G401 (cell line): ENCODE results near the gene CABP1. TPM values are rescaled to one million over a fixed set of nuclear protein-coding genes. Genes with fewer than 3 reads are reported as not detected.
"Not testable (repeated sequence)": the region's sequence is repeated elsewhere in the genome, so short reads cannot be mapped to it uniquely, and the experiment has no call there.

ENCODE experiments used
- DNase-seq: peaks from one replicate; pipeline ENCODE4 v3.0.0-alpha.2; 2015; ENCODE audit warnings: low spot score
- in situ Hi-C: cut with HindIII; loops from 2 replicates; pipeline ENCODE4 v1.10.0; 2016; ENCODE audit warnings: low sequenced_read_pairs, mixed read lengths
- total RNA-seq: library from RNA; depleted of rRNA; stranded (reverse); fragments of >200 nt; shearing (Covaris generic); gene quantifications from 2 replicates; pipeline ENCODE4 v1.2.3, GENCODE V29; 2014; rRNA removed

CABP1 gene
- 0.86 TPM in 1 of 2 replicates, not detected in the other for total RNA-seq

DNA sequence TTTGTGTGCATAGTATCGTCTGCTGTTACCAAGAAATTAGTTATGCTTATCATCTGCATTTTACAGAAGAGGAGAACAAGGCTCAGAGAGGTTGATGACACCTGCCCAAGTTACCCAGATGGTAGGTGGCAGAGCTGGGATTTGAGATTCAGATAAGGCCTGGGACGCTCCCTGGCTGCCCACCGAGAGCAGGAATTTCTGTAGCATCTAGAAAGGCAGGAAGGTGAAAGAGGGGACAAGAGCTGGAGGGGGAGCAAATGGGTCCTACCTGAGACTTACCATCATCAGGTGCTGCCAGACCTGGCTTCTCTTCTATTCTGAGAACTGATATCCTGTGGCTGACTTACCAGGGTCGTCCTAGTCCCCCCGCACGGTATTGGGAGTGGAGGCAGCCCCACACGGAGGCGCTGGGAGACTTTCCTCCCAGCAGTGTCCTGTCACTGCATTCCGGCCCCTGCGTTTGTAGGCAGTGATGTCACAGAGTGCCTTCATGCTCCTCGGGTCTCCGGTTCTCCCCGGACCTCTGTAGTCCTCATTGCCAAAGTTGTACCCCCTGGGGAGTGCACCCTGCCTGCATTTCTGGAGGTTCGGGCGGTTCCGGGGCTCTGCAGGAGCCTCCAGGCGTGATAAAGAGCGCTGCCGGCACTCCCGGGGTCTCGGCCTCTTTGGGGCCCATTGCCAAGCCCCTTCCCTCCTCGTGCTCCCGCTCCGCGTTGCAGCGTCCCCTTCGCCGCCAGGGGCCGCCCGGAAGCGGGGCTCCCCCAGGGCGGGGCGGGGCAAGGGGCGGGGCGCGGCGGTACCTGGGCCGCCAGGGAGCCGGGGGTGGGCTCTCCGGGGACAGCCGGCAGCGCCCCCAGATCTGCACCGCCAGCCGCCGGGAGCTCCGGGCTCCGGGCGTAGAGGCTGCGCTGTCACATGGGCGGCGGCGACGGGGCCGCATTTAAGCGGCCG lies at the start of gene CABP1:
Gene CABP1 (plus strand): TSS at position 856 of the 951 bp plus-strand sequence. CDS start 60 bp downstream, at position 916.
- in situ Hi-C loops, result no loop called here
- DNase-seq, result peak; percentile 41

DNA sequence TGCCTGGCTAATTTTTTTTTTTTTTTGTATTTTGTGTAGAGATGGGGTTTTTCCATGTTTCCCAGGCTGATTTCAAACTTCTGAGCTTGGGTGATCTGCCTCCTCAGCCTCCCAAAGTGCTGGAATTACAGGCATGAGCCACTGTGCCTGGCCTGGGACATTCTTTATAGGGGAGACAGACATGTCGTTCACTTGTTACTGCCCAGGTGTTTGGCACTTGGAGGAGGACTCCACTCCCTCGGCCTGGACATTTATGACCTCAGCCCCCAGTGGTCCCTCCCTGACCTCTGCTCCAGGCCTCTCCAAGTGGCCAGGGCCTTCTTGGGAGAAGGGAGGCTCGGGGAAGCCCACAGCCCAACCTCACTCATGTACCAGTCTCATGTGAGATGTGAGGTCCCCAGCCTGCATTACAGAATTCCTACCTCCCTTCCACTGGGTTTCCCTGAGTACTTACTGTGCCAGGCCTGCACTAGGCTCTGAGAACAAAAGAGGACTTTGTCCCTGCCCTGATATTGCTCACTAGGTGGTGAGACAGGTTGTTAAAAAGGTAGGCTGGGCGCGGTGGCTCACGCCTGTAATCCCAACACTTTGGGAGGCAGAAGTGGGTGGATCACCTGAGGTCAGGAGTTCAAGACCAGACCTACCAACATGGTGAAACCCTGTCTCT lies 49.6 kb upstream of the CABP1 start:
- in situ Hi-C loops, result no loop called here
- no peak for DNase-seq

DNA sequence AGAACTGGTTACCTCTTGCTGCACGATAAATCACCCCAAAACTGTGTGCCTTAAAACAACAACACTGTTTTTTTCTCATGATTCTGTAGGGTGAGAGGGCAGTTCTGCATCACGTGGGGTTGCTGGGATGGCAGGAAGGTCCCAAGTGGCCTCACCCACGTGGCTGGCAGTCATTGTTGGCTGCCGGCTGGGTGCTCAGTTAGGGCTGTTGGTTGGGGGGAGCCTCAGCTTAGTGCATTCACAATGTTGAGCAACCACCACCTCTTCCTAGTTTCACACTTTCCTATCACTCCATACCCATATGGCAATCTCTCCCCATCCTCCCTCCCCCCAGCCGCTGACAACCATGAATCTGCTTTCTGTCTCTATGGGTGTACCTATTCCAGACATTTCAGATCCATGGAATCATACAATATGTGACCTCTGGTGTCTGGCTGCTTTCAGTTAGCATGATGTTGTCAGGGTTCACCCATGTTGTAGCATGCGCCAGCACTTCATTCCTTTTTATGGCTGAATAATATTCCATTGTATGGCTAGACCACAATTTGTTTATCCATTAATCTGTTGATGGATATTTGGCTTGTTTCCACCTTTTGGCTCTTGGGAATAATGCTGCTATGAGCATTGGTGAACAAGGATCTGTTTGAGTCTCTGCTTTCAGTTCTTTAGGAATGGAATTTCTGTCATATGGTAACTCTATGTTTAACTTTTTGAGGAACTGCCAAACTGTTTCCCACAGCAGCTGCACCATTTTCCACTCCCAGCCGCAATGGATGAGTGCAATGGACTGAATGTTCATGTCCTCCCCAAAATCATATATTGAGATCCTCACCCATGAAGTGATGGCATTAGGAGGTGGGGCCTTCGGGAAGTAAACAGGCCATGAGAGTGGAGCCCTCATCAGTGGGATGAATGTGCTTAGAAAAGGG lies 48.0 kb upstream of the CABP1 start:
- DNase-seq, result no peak
- in situ Hi-C loops, result no loop called here

DNA sequence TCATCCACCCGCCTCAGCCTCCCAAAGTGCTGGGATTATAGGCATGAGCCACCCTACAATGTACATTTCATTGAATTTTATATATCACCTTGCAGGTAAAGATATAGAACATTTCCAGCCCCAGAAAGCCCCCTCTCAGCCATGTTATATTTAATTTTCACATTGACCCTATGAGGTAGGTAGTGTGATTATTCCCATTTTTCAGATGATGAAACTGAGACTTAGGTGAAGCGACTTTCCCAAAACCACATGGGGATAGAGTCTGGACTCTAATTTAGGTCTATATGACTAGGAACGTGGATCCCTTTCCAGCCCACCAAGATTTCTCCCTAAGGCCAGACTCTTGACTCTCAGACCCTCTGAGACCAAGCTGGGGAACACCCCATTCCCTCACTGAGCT lies 43.5 kb upstream of the CABP1 start:
- no peak for DNase-seq
- in situ Hi-C loops, result no loop called here

DNA sequence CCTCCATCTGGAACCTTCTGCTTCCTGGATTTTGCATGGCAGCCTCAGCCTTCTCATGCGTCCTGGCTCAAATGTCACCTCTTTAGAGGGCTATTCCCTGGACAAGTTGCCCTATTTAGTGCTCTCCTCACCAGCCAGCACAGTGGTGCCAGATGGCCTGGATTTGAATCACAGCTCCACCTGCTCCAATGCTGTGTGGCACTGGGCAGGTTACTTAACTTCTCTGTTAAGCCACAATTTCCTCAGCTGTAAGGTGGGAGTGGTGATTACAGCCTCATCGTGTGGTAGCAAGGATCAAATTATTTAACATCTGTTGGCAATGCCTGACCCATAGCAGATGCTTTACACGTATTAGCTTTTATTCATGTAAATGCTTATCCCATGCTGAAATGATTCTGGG lies 42.6 kb upstream of the CABP1 start:
- in situ Hi-C loops, result no loop called here
- no peak for DNase-seq

DNA sequence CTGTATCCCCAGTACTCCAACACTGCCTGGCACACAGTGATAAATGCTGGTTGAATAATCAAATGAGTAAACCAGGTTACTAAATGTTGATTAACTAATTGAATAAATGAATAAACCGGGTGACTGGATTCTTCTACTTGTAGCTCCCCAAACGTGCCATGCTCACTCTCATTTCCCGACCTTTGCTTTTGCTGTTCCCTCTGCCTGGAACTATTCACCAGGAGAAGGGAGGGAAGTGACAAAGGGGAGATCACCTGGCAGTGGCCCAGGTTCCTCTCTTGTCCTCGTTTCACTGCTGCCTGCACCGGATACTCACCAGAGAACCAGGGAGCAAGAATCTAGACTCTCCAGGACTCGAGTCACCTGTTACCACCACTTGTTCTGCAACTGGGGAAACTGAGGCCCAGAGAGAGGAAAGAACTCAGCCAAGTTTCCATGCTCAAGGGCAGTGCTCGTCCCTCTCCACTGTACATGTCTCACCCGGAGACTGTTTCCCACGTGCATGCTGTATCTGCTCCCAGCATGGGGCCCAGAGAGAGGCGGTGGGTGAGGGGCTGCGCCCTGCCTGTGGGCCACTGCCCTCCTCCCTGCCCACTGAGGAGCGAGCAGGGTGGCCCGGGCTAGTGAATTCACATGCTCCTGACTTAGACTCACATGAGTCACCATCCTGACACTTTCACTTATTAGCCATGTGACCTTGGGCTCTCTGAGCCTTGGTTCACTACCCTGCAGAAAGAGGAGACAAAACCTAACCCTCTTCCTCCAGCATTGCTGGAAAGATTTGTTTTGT lies 41.6 kb upstream of the CABP1 start:
- no peak for DNase-seq
- in situ Hi-C loops, result no loop called here

DNA sequence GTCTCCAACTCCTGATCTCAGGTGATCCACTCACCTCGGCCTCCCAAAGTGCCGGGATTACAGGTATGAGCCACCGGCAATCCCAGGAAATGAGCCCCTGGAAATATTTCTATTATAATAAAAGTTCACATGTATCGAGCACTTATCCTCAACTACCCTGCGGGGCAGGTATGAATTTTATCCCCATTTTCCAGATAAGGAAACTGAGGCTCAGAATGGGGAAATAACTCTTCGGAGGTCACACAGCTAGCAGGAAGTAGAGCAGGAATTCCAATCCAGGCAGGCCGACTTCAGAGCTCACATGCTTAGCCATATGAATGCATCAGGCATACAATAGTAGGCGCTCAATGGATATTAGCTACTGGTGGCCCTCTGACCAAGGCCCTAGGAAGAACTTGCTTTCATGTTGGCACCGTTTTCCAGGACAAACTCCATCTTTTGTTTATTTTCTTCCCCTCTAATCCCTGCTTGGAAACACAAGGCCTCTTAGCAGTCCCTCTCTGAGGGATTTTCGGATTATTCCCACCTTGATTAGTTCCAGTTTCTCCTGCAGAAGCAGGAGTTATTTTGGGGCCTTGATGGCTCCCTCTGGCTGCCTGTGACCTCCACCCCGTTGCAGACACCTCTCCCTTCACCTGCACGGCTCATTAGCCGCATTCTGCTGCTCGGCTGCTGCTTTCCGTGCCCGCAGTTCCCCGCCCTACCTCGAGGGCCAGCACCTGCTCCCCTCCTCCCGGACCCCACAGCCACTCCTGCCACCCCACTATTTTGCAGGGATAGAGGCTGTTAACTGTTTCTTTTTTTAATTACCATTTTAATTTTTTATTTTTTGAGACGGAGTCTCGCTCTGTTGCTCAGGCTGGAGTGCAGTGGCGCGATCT lies 40.5 kb upstream of the CABP1 start:
- no peak for DNase-seq
- in situ Hi-C loops, result no loop called here

DNA sequence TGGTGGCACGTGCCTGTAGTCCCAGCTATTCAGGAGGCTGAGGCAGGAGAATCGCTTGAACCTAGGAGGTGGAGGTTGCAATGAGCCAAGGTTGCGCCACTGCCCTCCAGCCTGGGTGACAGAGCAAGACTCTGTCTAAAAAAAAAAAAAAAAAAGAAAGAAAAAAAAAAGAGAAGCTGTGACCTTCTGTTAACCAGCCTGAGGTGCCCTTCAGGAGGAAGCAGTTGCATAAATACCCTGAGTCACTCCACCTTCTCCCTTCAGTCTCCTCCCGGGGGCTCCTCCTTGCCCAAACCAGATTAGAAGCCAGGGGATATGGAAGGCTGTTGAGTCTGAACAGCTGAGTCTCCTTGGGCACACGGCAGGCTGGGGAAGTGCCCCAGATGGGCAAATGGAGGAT lies 38.0 kb upstream of the CABP1 start:
- DNase-seq, in situ Hi-C loops: not testable (repeated sequence)

DNA sequence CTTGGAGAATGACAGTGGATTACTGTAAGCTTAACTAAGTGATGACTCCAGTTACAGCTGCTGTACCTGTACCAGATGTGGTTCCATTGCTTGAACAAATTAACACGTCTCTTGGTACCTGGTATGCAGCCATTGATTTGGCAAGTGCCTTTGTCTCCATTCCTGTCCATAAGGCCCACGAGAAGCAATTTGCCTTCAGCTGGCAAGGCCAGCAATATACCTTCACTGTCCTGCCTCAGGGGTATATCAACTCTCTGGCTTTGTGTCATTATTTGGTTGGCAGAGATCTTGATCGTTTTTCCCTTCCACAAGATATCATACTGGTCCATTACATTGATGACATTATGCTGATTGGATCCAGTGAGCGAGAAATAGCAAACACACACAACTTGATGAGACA lies 29.9 kb upstream of the CABP1 start:
- in situ Hi-C loops, result no loop called here
- DNase-seq, result no peak

DNA sequence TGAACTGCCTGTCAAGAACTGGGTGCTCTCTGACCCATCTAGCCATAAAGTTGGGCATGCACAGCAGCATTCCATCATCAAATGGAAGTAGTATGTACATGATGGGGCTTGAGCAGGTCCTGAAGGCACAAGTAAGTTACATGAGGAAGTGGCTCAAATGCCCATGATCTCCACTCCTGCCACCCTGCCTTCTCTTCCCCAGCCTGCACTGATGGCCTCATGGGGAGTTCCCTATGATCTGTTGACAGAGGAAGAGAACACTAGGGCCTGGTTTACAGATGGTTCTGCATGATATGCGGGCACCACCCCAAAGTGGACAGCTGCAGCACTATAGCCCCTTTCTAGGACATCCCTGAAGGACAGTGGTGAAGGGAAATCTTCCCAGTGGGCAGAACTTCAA lies 28.9 kb upstream of the CABP1 start:
- DNase-seq, in situ Hi-C loops: not testable (repeated sequence)

DNA sequence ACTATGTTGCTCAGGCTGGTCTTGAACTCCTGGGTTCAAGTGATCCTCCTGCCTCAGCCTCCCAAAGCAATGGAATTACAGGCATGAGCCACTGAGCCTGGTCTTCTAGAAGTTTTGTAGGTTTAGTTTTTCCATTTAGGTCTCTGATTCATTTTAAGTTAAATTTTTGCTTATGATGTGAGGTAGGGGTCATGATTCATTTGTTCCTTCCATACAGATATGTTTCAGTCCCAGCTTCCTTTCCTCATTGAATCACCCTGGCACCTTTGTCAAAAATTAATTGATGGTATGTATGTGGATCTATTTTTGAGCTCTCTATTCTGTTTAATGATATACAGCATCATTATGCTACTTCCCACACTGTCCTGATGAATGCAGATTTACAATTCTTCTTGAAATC lies 25.6 kb upstream of the CABP1 start:
- DNase-seq, result no peak
- in situ Hi-C loops, result no loop called here

DNA sequence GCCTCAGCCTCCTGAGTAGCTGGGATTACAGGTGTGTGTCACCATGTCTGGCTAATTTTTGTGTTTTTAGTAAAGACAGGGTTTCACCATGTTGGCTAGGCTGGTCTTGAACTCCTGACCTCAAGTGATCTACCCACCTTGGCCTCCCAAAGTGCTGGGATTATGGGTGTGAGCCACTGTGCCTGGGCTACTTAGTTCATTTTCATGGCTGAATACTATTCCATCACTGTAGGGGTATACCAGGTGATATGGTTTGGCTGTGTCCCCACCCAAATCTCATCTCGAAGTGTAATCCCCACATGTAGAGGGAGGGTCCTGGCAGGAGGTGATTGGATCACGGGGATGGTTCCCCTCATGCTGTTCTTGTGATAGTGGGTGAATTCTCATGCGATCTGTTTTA lies 23.2 kb upstream of the CABP1 start:
- in situ Hi-C loops, DNase-seq: not testable (repeated sequence)

DNA sequence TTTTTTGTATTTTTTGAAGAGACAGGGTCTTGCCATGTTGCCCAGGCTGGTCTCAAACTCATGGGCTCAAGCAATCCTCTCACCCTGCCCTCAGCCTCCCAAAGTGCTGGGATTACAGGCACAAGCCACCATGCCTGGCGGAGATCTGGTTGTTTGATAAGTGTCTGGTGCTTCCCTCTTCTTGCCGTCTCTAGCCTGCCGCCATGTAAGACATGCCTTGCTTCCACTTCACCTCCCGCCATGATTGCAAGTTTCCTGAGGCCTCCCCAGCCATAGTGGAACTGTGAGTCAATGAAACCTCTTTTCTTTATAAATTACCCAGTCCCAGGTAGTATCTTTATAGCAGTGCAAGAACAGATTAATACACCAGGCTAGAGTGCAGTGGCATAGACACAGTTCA lies 22.7 kb upstream of the CABP1 start:
- in situ Hi-C loops, DNase-seq: not testable (repeated sequence)

DNA sequence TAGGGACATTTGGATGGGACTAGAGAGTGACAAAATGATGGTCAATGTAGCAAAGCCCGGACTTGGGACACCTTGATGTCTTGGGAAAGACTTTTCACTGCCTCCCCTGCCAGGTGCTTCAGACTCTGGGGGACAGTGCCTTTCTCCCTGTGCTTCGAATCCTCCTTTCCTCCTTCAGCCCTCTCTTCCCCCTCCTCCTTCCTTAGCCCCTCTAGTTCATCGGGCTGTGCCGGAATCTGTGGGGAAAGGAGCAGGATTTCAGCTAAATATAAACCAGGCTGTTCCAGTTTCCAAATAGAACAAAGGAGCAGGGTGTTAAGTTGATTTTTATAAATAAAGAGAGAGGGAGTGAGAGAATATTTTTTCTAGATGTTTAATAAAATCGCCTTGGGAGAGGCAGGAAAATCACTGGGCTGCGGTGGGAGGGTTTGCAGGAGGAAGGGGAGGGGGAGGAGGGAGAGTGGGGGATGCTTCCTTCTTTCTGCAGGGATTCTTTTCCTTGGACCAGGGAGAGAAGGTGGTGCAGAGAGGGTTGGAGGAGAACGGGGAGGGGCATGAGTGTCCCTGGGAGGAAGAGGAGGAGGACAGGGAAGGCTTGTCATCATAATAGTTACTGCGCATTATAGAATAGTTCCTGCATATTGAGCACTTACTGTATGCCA lies 21.3 kb upstream of the CABP1 start:
- in situ Hi-C loops, result no loop called here
- no peak for DNase-seq

DNA sequence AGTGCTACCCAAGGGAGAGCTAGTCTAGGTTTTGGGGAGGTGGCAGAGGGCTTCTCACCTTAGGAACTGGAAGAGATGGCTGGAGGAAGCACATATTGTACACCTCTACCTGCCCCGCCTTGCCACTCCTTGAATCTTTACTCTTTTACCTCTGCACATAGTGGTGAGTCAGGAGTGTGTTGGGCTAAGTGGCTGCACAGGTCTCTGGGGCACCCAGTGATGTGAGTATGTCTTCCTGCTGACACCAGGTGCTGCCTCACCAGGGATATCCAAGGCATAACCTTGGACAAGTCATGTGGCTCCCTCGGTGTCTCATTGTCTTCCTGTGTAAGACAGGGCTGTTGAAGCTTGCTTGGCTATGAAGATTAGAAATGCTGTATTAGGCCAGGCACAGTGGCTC lies 19.8 kb upstream of the CABP1 start:
- in situ Hi-C loops, result no loop called here
- DNase-seq, result no peak

DNA sequence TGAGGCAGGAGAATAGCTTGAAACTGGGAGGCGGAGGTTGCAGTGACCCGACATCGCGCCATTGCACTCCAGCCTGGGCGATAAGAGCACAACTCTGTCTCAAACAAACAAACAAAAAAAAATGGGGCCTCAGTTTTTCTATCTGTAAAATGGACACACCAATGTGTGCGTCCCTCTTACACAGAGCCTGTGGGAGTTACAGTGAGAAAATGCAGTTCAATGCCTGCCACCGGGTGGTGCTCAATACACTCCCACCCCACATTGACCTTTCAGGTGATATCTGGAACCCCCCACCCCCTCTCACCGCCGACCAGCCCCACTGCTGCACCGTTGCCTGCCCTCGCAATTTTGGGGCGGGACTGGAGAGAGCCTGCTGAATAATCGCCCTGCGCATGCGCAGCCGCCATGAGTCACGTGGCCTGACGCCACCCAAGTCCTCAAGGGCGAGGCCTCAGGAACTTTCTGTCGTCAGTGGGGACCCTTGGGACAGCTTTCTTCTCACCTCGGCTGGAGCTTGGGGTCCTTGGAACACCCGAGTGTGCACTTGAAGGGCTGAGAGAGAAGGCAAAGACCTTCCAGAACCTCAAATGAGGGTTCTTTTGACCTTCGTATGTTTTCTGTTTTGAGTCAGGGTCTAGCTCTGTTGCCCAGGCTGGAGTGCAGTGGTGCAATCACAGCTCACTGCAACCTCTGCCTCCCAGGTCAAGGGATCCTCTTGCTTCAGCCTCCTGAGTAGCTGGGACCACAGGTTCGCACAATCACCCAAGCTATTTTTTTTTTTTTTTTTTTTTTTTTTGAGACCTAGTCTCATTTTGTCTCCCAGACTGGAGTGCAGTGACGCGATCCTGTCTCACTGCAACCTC lies 14.6 kb upstream of the CABP1 start:
- DNase-seq, result no peak
- in situ Hi-C loops, result no loop called here
